ENCODE results near the gene ADCY2. TPM values are rescaled to one million over a fixed set of nuclear protein-coding genes. Genes with fewer than 3 reads are reported as not detected.

Gene ADCY2
- polyA plus RNA-seq, 1 donor (not counting 4 experiments of a cell fraction or from before 2014, with no cell fraction given) = 0.13 TPM

- Histone ChIP-seq H4K20me1 (ENCODE audit: control insufficient read depth, extremely low read depth, insufficient read depth, low read length) (no peaks in the 10 kb centered on the region), H3K4me1 (ENCODE audit: control insufficient read depth, extremely low read depth, insufficient read depth, low read length) (no peaks in the 10 kb centered on the region), H2AFZ (ENCODE audit: control insufficient read depth, low read length) (no peak overlapping the region), H3K27me3 (ENCODE audit: control insufficient read depth, extremely low read depth, insufficient read depth, low read length) (peaks cover 3% of the 10 kb centered on the region), H3K36me3 (ENCODE audit: control insufficient read depth in 2 of 2, extremely low read depth in 1 of 2, insufficient read depth in 2 of 2, low read length in 2 of 2) (no peaks in the 10 kb centered on the region), H3K27ac (ENCODE audit: control insufficient read depth, insufficient read depth, low read length) (no peak overlapping the region), H3K9me1 (ENCODE audit: control insufficient read depth, extremely low read depth, insufficient read depth, low read length) (no peaks in the 10 kb centered on the region), H3K79me2 (ENCODE audit: control insufficient read depth, insufficient read depth, low read length) (no peaks in the 10 kb centered on the region), H3K4me2 (ENCODE audit: control insufficient read depth, extremely low read depth, insufficient read depth, low read depth, low read length) (no peak overlapping the region), H3K9ac (ENCODE audit: control insufficient read depth, extremely low read depth, insufficient read depth, low read length) (no peak overlapping the region), H3K4me3 (ENCODE audit: control insufficient read depth in 2 of 3, extremely low read depth in 1 of 3, insufficient read depth in 2 of 3, low read depth in 1 of 3, low read length in 3 of 3) (no peak overlapping the region), H3K9me3 (ENCODE audit: control insufficient read depth, low read depth, low read length) (no peaks in the 10 kb centered on the region)
- TF ChIP-seq EZH2 (IDR thresholded peaks at IDR 0.05; ENCODE audit: low read length) = no peak
- no peak for TF ChIP-seq CTCF (optimal IDR thresholded peaks at IDR 0.05 in 1 of 3, IDR thresholded peaks at IDR 0.05 in 1 of 3, conservative IDR thresholded peaks at IDR 0.05 in 1 of 3; ENCODE audit: extremely low read depth in 1 of 3, insufficient read depth in 2 of 3, low read length in 3 of 3)
- dilution Hi-C loops (cut with MboI; ENCODE audit: extremely low pct_ligation_motif_present, low sequenced_read_pairs) = no loop called here
- no peak for DNase-seq (ENCODE audit: low read depth, low spot score)
- FAIRE-seq = no peak
Measured at GRCh38 chr5:7634837-7635236, 238.9 kb downstream of the ADCY2 start.

DNA sequence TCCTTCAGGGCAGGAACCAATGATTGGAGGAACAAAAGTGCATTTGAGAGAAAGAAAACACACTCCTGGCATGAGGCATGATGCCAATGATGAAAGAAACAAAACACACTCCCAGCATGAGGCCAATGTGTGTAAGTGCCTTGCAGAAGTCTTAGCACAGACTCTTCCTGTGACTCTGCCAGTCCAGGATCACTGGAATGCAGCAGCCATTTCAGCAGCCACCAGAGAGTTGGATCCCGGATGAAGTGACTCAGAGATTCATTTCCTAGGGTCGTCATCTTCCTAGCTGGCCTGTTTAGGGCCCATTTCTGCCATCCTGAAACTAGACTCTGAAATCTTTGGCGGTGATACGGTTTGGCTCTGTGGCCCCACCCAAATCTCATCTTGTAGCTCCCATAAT, 242.5 kb downstream of the ADCY2 start:
- Histone ChIP-seq H3K79me2 (ENCODE audit: control insufficient read depth, insufficient read depth, low read length) (no peaks in the 10 kb centered on the region), H3K9me3 (ENCODE audit: control insufficient read depth, low read depth, low read length) (no peaks in the 10 kb centered on the region), H3K9ac (ENCODE audit: control insufficient read depth, extremely low read depth, insufficient read depth, low read length) (no peak overlapping the region), H3K27ac (ENCODE audit: control insufficient read depth, insufficient read depth, low read length) (no peak overlapping the region), H2AFZ (ENCODE audit: control insufficient read depth, low read length) (no peak overlapping the region), H3K27me3 (ENCODE audit: control insufficient read depth, extremely low read depth, insufficient read depth, low read length) (no peaks in the 10 kb centered on the region), H4K20me1 (ENCODE audit: control insufficient read depth, extremely low read depth, insufficient read depth, low read length) (no peaks in the 10 kb centered on the region), H3K4me2 (ENCODE audit: control insufficient read depth, extremely low read depth, insufficient read depth, low read depth, low read length) (no peak overlapping the region), H3K4me1 (ENCODE audit: control insufficient read depth, extremely low read depth, insufficient read depth, low read length) (peaks cover 8% of the 10 kb centered on the region), H3K9me1 (ENCODE audit: control insufficient read depth, extremely low read depth, insufficient read depth, low read length) (no peaks in the 10 kb centered on the region), H3K36me3 (ENCODE audit: control insufficient read depth in 2 of 2, extremely low read depth in 1 of 2, insufficient read depth in 2 of 2, low read length in 2 of 2) (no peaks in the 10 kb centered on the region), H3K4me3 (ENCODE audit: control insufficient read depth in 2 of 3, extremely low read depth in 1 of 3, insufficient read depth in 2 of 3, low read depth in 1 of 3, low read length in 3 of 3) (no peak overlapping the region)
- FAIRE-seq (no peak), DNase-seq (ENCODE audit: low read depth, low spot score) (no peak)
- dilution Hi-C loops (cut with MboI; ENCODE audit: extremely low pct_ligation_motif_present, low sequenced_read_pairs) = no loop called here
- TF ChIP-seq EZH2 (IDR thresholded peaks at IDR 0.05; ENCODE audit: low read length) (no peak), CTCF (optimal IDR thresholded peaks at IDR 0.05 in 1 of 3, IDR thresholded peaks at IDR 0.05 in 1 of 3, conservative IDR thresholded peaks at IDR 0.05 in 1 of 3; ENCODE audit: extremely low read depth in 1 of 3, insufficient read depth in 2 of 3, low read length in 3 of 3) (no peak)

All from keratinocyte (primary cell).